GM18498 (cell line): ENCODE measurements around the gene P2RX7.
"Not testable (repeated sequence)": the region's sequence is repeated elsewhere in the genome, so short reads cannot be mapped to it uniquely, and the experiment has no call there.

Source experiments
- ATAC-seq: cut with Tn5 transposase; IDR thresholded peaks from one replicate; pipeline ENCODE4 v1.9.1; 2021; ENCODE audit warnings: mild to moderate bottlenecking, moderate library complexity; ENCODE audit not compliant: unreplicated experiment

P2RX7 gene

GRCh38 chr12:121133838-121134237 lies 1.2 kb downstream of the P2RX7 start:
- no peak for ATAC-seq

- ATAC-seq = no peak
Observed at GRCh38 chr12:121135320-121135719, 2.6 kb downstream of the P2RX7 start.

GRCh38 chr12:121137512-121137911 lies 4.8 kb downstream of the P2RX7 start:
- no peak for ATAC-seq

- no peak for ATAC-seq
Observed at GRCh38 chr12:121138284-121138683, 5.6 kb downstream of the P2RX7 start.

- no peak for ATAC-seq
Observed at GRCh38 chr12:121139286-121139685, 6.6 kb downstream of the P2RX7 start.

GRCh38 chr12:121142171-121142950 lies 9.7 kb downstream of the P2RX7 start:
- ATAC-seq = no peak

GRCh38 chr12:121144416-121144914 lies 11.8 kb downstream of the P2RX7 start:
- ATAC-seq = no peak

- no peak for ATAC-seq
Observed at GRCh38 chr12:121145221-121145620, 12.5 kb downstream of the P2RX7 start.

GRCh38 chr12:121149289-121149688 lies 16.6 kb downstream of the P2RX7 start:
- ATAC-seq = not testable (repeated sequence)

GRCh38 chr12:121154793-121155375 lies 22.2 kb downstream of the P2RX7 start:
- no peak for ATAC-seq

GRCh38 chr12:121156365-121156764 lies 23.7 kb downstream of the P2RX7 start:
- no peak for ATAC-seq

- no peak for ATAC-seq
Observed at GRCh38 chr12:121158085-121158484, 25.4 kb downstream of the P2RX7 start.

- not testable (repeated sequence) for ATAC-seq
Observed at GRCh38 chr12:121158728-121159351, 26.2 kb downstream of the P2RX7 start.

GRCh38 chr12:121159467-121160307 lies 27.0 kb downstream of the P2RX7 start:
- no peak for ATAC-seq

GRCh38 chr12:121162384-121162783 lies 29.7 kb downstream of the P2RX7 start:
- ATAC-seq = no peak

- ATAC-seq = no peak
Observed at GRCh38 chr12:121162985-121163384, 30.3 kb downstream of the P2RX7 start.

GRCh38 chr12:121164839-121165238 lies 32.2 kb downstream of the P2RX7 start:
- ATAC-seq = not testable (repeated sequence)

- no peak for ATAC-seq
Observed at GRCh38 chr12:121165316-121165715, 32.6 kb downstream of the P2RX7 start.

- ATAC-seq = no peak
Observed at GRCh38 chr12:121166356-121166755, 33.7 kb downstream of the P2RX7 start.

GRCh38 chr12:121167232-121167820 lies 34.6 kb downstream of the P2RX7 start:
- no peak for ATAC-seq

GRCh38 chr12:121167951-121168350 lies 35.3 kb downstream of the P2RX7 start:
- no peak for ATAC-seq
